CD14-positive monocyte (primary cell): Measurements from ENCODE around the gene DPP6. TPM values are rescaled to one million over a fixed set of nuclear protein-coding genes. Genes with fewer than 3 reads are reported as not detected.

Source experiments
- DNase-seq, 3 donors: peaks; one replicate each; pipeline ENCODE4 v3.0.0-alpha.2; 2011 to 2022
- H2AFZ ChIP-seq: 2 replicates; pipeline ENCODE4 v1.6.0; 2012; ENCODE audit warnings: mild to moderate bottlenecking, low read depth, low read length, inconsistent platforms; ENCODE audit not compliant: insufficient read depth, poor library complexity, severe bottlenecking
- H3K27ac ChIP-seq, 2 donors: 1 replicate in 1 of 2; 2 replicates in 1 of 2; pipeline ENCODE4 v1.5.1; 2012 to 2013; ENCODE audit warnings: low read length in 2 of 2, control low read depth in 1 of 2, inconsistent platforms in 1 of 2, low read depth in 1 of 2, mild to moderate bottlenecking in 1 of 2
- H3K27me3 ChIP-seq, 2 donors: one replicate each; pipeline versions ENCODE4 v1.6.0 to v1.6.1; 2011 to 2013; ENCODE audit warnings: low read length in 2 of 2; ENCODE audit not compliant: control insufficient read depth in 2 of 2, insufficient read depth in 2 of 2
- H3K36me3 ChIP-seq, 2 donors: replicated peaks in 1 of 2; 1 replicate in 1 of 2; 2 replicates in 1 of 2; pipeline versions ENCODE4 v1.5.1 to v1.6.1; 2012 to 2013; ENCODE audit warnings: low read length in 2 of 2, control low read depth in 1 of 2, inconsistent platforms in 1 of 2, mild to moderate bottlenecking in 1 of 2; ENCODE audit not compliant: insufficient read depth in 2 of 2, control insufficient read depth in 1 of 2
- H3K4me1 ChIP-seq, 2 donors: 1 replicate in 1 of 2; 2 replicates in 1 of 2; pipeline versions ENCODE4 v1.5.1 to v1.6.1; 2012 to 2013; ENCODE audit warnings: low read length in 2 of 2, control low read depth in 1 of 2, inconsistent platforms in 1 of 2, mild to moderate bottlenecking in 1 of 2, moderate library complexity in 1 of 2; ENCODE audit not compliant: insufficient read depth in 2 of 2, control insufficient read depth in 1 of 2
- H3K4me2 ChIP-seq: replicated peaks from 2 replicates; pipeline ENCODE3; 2012; ENCODE audit warnings: low read length, moderate library complexity, mild to moderate bottlenecking; ENCODE audit not compliant: poor library complexity, severe bottlenecking; ENCODE audit errors: extremely low read depth
- H3K4me3 ChIP-seq, 3 experiments: fragments of 200-600 bp in 1 of 3; sonication (generic) in 1 of 3; replicated peaks in 1 of 3; 1 replicate in 2 of 3; 2 replicates in 1 of 3; pipeline ENCODE4 v1.5.1; 2011 to 2013; ENCODE audit warnings: low read length in 3 of 3, mild to moderate bottlenecking in 3 of 3, control low read depth in 2 of 3, low read depth in 2 of 3, inconsistent platforms in 1 of 3, moderate library complexity in 1 of 3
- H3K79me2 ChIP-seq: 2 replicates; pipeline ENCODE4 v1.6.0; 2012; ENCODE audit warnings: mild to moderate bottlenecking, control low read depth, inconsistent platforms, low read length, moderate library complexity; ENCODE audit not compliant: insufficient read depth
- H3K9ac ChIP-seq: 2 replicates; pipeline ENCODE4 v1.6.0; 2017; ENCODE audit warnings: low read length, mild to moderate bottlenecking; ENCODE audit not compliant: insufficient read depth, poor library complexity, severe bottlenecking
- H3K9me3 ChIP-seq, 2 donors: replicated peaks in 1 of 2; 1 replicate in 1 of 2; 2 replicates in 1 of 2; pipeline versions ENCODE4 v1.5.1 to v1.6.1; 2012 to 2013; ENCODE audit warnings: low read length in 2 of 2, control low read depth in 1 of 2; ENCODE audit not compliant: control insufficient read depth in 1 of 2, insufficient read depth in 1 of 2
- H4K20me1 ChIP-seq: 2 replicates; pipeline ENCODE4 v1.6.0; 2012; ENCODE audit warnings: mild to moderate bottlenecking, low read length, control low read depth, moderate library complexity; ENCODE audit not compliant: insufficient read depth
- H3K27ac Mint-ChIP-seq, 7 donors: one replicate each; pipeline ENCODE4 v1.8.0; 2020; ENCODE audit warnings: mild to moderate bottlenecking in 7 of 7, mixed read lengths in 7 of 7, moderate library complexity in 6 of 7, inconsistent platforms in 2 of 7
- H3K27me3 Mint-ChIP-seq, 3 donors: one replicate each; pipeline ENCODE4 v1.8.0; 2021 to 2022; ENCODE audit warnings: low read depth in 3 of 3, mild to moderate bottlenecking in 3 of 3, mixed read lengths in 3 of 3, moderate library complexity in 3 of 3, inconsistent platforms in 1 of 3
- H3K36me3 Mint-ChIP-seq, 2 donors: one replicate each; pipeline ENCODE4 v1.8.0; 2020; ENCODE audit warnings: mixed read lengths in 2 of 2, inconsistent platforms in 1 of 2, mild to moderate bottlenecking in 1 of 2
- H3K4me1 Mint-ChIP-seq: one replicate; pipeline ENCODE4 v1.8.0; 2020; ENCODE audit warnings: mild to moderate bottlenecking, mixed read lengths
- H3K4me3 Mint-ChIP-seq, 2 donors: one replicate each; pipeline ENCODE4 v1.8.0; 2020; ENCODE audit warnings: mild to moderate bottlenecking in 2 of 2, mixed read lengths in 2 of 2, moderate library complexity in 1 of 2
- H3K9me3 Mint-ChIP-seq, 7 donors: one replicate each; pipeline ENCODE4 v1.8.0; 2020 to 2022; ENCODE audit warnings: mixed read lengths in 7 of 7, mild to moderate bottlenecking in 6 of 7, moderate library complexity in 6 of 7, inconsistent platforms in 2 of 7
- CTCF ChIP-seq: fragments of 200-600 bp; IDR thresholded peaks from one replicate; pipeline ENCODE4 v1.8.0; 2022; ENCODE audit warnings: antibody characterized with exemption, mild to moderate bottlenecking
- WGBS: methylation state at CpG from one replicate; pipeline ENCODE4 v1.1.5; 2013; ENCODE audit warnings: missing lambda C conversion rate; ENCODE audit not compliant: insufficient coverage; 5-methylcytosine and 5-hydroxymethylcytosine counted together
- intact Hi-C, 2 donors: fragments of 100-400 bp; cut with micrococcal nuclease; formaldehyde crosslinking; loops; one replicate each; pipeline versions ENCODE4 v1.15.0 to v1.15.1; 2023
- polyA plus RNA-seq, 3 donors: library from polyadenylated mRNA; depleted of rRNA in 1 of 3; unstranded in 2 of 3; stranded (reverse) in 1 of 3; fragments of 300-500 nt in 2 of 3; fragments of >200 nt in 1 of 3; fragmentation: Illumina TruSeq in 2 of 3; gene quantifications; 1 replicate in 2 of 3; 2 replicates in 1 of 3; pipeline ENCODE4 v1.2.3, GENCODE V29; 2012 to 2021

Gene DPP6
- polyA plus RNA-seq, 3 donors, result not detected

- H3K27ac ChIP-seq, result no peak overlapping the region
- no CpG with 5 or more reads among the region's 3 CpGs for WGBS
- no peaks in the 10 kb centered on the region for H3K79me2 ChIP-seq
- Mint-ChIP-seq H3K36me3 (no peaks in the 10 kb centered on the region), H3K27me3 (peaks cover 2 to 5% (median 4%) of the 10 kb centered on the region in 3 donors), H3K4me1 (no peaks in the 10 kb centered on the region), H3K9me3 (peaks cover 4 to 28% (median 15%) of the 10 kb centered on the region in 7 donors), H3K27ac (no peak overlapping the region), H3K4me3 (no peak overlapping the region)
- H4K20me1 ChIP-seq, result no peaks in the 10 kb centered on the region
- peaks cover 17 to 22% of the 10 kb centered on the region in 2 donors for H3K9me3 ChIP-seq
- intact Hi-C loops, result no loop called here
- no peak overlapping the region for H3K4me2 ChIP-seq
- no peak overlapping the region for H3K4me3 ChIP-seq
- no peaks in the 10 kb centered on the region for H3K27me3 ChIP-seq
- no peak for TF ChIP-seq CTCF
- H3K9ac ChIP-seq, result no peak overlapping the region
- H3K4me1 ChIP-seq, result no peaks in the 10 kb centered on the region
- no peak for DNase-seq
- no peak overlapping the region for H2AFZ ChIP-seq
- no peaks in the 10 kb centered on the region for H3K36me3 ChIP-seq
These were observed 836.5 kb downstream of the DPP6 start for GRCh38 chr7:154888690-154889089.

GRCh38 chr7:154892459-154892858, 840.3 kb downstream of the DPP6 start:
- TF ChIP-seq CTCF, result no peak
- Histone ChIP-seq H3K9ac (no peak overlapping the region), H3K27ac (no peak overlapping the region), H3K36me3 (no peaks in the 10 kb centered on the region), H3K27me3 (no peaks in the 10 kb centered on the region), H3K4me2 (no peak overlapping the region), H3K4me1 (no peaks in the 10 kb centered on the region), H3K79me2 (no peaks in the 10 kb centered on the region), H3K4me3 (no peak overlapping the region), H4K20me1 (no peaks in the 10 kb centered on the region), H3K9me3 (peaks cover 0 to 13% of the 10 kb centered on the region in 2 donors), H2AFZ (no peak overlapping the region)
- no peak overlapping the region for H3K4me3 Mint-ChIP-seq
- no peaks in the 10 kb centered on the region for H3K36me3 Mint-ChIP-seq
- 63% methylated on average over 21 of the region's 28 CpGs for WGBS
- H3K27me3 Mint-ChIP-seq, result peaks cover 5 to 6% (median 5%) of the 10 kb centered on the region in 3 donors
- peaks cover 5 to 29% (median 19%) of the 10 kb centered on the region in 7 donors for H3K9me3 Mint-ChIP-seq
- DNase-seq, result no peak
- intact Hi-C loops, result no loop called here
- no peak overlapping the region for H3K27ac Mint-ChIP-seq
- H3K4me1 Mint-ChIP-seq, result no peaks in the 10 kb centered on the region
